Esophagus squamous epithelium (tissue), 4 donors: ENCODE results near the gene RAI14.

Experiments
- CTCF ChIP-seq, 6 experiments: fragments of 450-650 bp in 4 of 6; fragments of 200-600 bp in 2 of 6; sonication (generic) in 2 of 6; IDR thresholded peaks; one replicate each; pipeline ENCODE4 v1.5.1; 2016 to 2019; ENCODE audit warnings: antibody characterized with exemption in 6 of 6, mild to moderate bottlenecking in 4 of 6, moderate library complexity in 4 of 6
- POLR2A ChIP-seq, 4 donors: fragments of 450-650 bp; IDR thresholded peaks; one replicate each; pipeline ENCODE4 v1.6.1; 2017; ENCODE audit warnings: antibody characterized with exemption in 4 of 4, mild to moderate bottlenecking in 4 of 4, moderate library complexity in 3 of 4

- TF ChIP-seq CTCF (IDR thresholded peaks at IDR 0.05) (no peak), POLR2A (IDR thresholded peaks at IDR 0.05) (no peak)
Observed at GRCh38 chr5:34616651-34617050, 39.5 kb upstream of the RAI14 start.
